HG03558 (cell line): Measurements from ENCODE around the gene PPT1.

Experiments
- ATAC-seq: cut with Tn5 transposase; IDR thresholded peaks from one replicate; pipeline ENCODE4 v1.9.1; 2021; ENCODE audit warnings: moderate number of reproducible peaks; ENCODE audit not compliant: unreplicated experiment; ENCODE audit errors: extremely low read depth

PPT1 gene

GRCh38 chr1:40032240-40032891 is 64.7 kb downstream of the PPT1 start:
- no peak for ATAC-seq

DNA sequence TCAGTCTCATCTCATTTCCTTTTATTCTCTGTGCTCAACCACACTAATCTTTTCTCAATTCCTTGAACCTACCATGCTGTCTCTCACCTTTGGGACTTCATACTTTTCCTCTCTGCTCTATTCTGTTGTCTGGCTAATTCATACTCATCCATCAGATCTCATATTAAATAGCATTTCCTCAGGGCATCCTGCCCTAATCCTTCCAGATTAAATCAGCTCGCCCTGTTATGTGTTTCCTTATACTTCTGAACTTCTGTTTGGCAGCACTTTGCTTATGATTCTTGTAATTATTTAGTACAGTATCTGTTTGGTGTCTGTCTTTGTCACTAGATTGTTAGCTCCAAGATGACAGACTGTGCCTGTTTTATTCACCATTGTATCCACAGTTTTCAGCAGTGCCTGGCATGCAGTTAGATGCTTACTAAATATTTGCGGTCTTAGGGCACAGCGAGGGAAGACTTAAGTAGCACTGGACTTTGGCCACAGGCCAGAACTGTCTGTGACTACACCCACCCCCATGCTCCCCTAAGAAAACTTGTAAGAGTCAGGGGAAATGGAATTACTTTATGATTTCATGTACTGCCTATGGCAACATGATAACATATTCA is 66.4 kb downstream of the PPT1 start:
- no peak for ATAC-seq

DNA sequence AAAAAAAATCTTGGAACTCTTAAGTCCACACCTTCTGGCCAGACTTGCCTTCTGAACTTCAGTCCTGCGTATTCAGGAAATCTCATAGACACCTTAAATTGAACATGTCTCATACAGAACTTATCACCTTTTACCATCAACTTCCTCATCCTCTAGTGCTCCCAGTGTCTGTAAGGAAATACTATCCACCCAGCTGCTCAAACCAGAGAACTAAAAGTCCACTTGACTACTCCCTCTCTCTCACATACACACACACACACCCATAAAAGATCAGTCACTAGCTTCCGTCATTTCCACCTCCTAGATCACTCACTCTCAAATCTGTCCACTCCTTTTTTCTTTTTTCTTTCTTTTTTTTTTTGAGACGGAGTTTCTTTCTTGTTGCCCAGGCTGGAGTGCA is 67.4 kb downstream of the PPT1 start:
- no peak for ATAC-seq

GRCh38 chr1:40027647-40028046 is 69.4 kb downstream of the PPT1 start:
- no peak for ATAC-seq

DNA sequence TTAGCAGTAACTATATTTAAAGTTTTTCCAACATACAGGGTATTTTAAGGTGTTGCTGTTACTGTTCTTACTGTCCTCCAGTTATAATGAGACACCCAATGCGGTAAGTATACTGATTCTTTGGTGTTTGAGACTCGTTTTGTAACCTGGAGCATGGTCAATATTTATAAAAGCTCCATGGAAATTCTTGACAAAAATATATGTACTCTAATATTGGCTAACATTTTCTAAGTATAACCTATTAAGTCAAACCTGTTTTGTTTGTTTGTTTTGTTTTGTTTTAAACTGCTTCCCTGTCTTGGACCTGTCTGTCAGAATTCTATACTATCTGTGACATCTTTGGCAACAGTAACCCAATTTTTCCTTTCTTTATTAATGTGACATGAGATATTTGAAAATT is 72.4 kb downstream of the PPT1 start:
- no peak for ATAC-seq

- ATAC-seq, result no peak
Observed at GRCh38 chr1:40023379-40023944, 73.6 kb downstream of the PPT1 start.
